GM21447 (cell line): ENCODE results near the gene COL5A1.

Source experiments
- ATAC-seq: cut with Tn5 transposase; IDR thresholded peaks from one replicate; pipeline ENCODE4 v1.9.1; 2021; ENCODE audit not compliant: unreplicated experiment

Gene COL5A1

DNA sequence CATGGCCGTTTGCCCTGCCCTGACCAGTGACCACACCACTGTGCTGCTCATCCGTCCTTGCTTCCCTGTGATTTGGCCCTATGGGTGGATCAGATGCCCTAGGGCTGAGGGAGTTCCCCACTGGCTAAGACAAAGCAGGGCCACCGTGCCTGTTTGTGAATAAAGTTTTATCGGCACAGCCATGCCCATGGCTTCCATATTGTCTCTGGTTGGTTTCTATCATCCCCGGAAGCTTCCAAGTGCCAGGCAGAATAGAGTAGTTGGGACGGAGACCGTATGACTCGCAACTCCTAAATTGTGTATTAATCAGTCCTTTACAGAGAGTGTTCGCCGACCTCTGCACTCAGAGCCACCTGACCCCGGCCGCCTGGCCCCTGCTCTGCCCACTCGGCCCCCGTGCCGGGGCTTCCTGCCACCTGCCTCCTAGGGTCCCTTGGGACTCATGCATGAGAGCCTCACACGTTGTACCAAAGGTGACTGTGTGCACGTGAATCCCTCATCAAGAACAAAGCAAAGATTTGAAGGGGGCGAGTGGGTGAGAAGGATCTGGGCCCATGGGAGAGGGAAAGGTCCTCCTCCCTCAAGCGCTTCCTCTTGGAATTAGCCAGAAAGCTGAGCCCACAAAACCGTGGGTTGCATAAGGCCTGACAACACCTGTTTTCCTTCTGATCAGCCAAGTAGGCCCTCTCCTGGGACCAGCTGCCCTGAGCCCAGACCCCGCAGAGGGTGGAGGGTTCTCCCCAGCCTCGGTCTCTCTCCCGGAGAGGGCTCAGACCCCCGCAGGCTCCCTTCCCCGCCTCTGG, 227.3 kb downstream of the COL5A1 start:
- ATAC-seq = no peak

DNA sequence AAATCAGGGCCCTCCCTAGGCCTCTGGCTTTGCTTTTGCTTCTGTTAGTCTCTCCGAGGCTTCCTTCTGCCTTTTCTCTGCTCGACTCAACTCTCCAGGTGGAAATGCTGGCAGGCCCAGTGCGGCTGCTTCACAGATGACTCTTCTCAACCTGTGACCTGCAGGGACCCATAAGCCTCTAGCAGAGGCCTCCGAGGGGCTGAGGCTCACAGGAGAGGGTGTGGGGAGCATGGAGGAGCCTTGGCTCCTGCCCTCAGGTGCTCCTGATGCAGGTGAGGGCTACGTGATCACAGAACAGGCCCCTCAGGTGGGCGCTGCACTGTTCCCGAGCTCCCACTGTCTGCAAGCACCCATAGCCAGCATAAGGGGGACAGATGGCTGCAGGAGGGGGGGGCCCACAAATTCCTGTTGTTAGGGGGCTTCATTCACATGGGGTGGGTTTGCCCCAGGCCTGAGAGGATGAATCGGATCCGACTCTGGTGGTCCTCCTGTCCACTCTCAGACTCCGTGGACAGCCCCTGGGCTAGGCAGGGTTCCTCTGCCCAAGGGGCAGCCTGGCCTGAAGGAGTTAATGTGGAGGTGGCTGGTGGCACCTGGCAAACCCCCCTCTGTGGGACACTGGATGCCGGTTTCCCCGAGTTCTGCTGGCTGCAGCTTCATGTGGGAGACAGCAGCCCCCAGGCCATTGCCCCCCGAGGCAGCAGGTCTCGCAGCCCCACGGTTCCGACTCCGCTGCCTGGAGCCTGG, 228.1 kb downstream of the COL5A1 start:
- no peak for ATAC-seq

DNA sequence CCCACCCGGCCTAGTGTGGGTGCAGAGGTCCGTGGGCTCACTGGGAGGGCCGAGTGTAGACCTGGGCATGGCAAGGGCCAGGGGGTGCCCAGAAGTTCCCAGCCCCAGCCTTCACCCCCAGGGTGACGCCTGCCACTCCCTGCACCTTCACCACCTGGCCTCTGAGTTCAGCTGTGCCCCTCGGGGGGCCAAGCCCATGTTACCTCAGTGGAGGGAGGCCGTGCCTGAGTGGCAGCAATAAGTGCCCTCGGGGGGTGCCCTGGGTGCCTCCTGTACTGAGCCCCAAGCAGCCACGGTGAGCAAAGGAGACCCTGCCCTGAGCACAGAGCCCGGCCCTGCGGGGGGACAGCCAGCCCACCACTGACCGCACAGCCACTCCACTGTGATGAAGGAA, 228.7 kb downstream of the COL5A1 start:
- ATAC-seq = no peak

DNA sequence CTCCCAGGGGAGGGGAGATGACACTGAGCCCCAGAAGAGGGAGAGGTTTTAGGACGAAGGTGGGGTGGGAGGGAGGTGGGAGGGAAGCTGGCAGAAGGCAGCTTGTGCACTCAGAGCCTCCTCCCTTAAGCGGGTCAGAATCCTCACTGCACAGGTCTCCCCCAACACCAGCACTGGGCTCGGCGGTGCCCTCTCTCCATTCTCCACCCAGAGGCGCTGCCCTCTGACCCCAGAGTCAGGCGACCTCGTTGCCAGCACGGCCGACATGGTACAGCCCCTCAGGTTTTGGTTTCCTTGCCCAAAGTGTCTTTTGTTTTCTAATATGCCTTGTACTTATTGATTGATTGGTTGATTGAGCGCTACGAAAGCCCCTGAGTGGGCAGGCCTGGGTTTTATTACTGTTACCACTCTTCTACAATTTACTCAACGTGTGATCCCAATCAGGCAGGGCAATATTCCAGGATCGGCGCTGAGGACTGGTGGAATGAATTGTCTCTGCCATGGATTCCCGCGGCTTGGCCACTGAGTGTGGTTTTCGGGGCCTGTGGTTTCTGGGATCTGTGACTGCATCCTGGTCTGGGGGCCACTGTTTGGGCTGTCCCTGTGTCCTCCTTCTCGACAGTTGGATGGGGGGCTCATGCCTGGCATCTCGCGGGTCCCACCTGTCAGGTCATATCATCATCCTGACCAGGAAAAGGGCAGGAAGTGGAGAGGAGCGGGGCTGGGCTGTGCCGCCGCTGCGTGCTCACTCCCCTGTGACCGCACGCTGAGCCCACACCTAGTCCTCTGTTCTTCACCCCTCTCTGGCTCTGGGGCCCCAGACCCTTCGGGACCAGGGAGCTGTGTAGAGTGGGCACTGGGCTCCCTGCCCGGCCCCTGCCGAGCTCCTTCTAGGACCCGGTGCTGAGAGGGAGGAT, 229.4 kb downstream of the COL5A1 start:
- no peak for ATAC-seq

DNA sequence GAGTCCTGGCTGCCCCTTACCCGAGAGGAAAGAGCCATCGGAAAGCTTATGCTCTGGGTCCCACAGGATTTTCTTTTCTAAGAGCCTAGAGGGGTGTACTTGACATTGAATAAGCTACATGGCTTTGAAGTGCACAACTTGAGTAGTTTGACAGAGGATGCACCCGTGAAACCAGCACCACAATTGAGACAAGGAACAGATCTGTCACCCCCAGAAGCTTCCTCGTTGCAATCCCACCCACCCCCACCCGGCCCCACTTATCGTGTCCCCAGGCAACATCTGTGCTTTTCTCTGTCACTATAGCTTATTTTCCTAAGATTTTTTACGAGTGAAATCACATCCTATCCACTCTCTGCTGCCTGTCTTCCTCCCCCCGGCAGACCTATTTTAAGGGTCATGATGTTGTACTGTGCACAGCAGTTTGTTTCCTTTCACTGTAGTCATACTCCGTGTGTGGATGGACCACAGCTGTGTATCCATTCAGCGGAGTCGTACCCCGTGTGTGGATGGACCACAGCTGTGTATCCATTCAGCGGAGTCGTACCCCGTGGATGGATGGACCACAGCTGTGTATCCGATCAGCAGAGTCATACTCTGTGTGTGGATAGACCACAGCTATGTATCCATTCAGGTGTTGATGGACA, 230.2 kb downstream of the COL5A1 start:
- no peak for ATAC-seq

DNA sequence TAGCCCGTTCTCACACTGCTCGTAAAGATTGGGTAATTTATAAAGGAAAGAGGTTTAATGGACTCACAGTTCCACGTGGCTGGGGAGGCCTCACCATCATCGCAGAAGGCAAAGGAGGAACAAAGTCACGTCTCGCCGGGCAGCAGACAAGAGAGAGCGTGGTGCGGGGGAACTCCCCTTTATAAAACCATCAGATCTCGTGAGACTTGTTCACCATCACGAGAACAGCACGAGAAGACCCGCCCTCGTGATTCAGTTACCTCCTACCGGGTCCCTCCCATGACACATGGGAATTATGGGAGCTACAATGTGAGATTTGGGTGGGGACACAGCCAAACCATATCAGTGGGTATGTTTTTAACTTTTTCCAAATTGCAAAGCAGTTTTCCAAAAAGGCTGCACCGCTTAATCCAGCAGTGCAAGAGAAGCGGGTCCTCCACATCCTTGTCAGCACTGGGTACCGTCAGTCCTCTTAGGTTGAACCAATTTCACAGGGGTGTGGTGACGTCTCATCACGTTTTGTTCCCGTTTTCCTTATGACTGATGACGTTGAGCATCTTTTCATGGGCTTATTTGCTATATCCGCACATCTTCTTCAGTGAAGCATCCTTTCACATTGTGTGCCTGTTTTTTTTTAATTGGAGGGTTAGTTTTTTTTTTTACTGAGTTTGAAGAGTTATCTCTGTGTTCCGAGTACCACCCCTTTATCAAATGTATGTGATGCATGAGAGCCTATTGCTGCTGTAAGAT, 231.1 kb downstream of the COL5A1 start:
- ATAC-seq = no peak

DNA sequence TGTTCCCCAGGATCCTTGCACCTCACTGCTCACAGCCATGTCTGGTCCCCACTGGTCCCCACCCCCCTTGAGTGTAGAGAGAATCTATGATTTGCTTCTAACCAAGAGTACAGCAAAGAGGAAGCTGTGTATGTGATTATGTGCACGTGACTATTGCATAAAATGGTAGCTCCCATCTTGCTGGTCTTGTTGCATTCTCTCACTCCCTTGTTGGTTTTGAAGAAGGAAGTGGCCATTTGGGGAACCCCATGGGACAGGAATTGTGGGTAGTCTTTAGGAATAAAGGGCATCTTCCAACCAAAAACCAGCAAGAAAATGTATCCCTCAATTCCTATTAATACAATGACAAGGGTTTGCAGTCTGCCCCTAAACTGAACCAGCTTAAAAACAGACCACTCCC, 233.8 kb downstream of the COL5A1 start:
- ATAC-seq = no peak

DNA sequence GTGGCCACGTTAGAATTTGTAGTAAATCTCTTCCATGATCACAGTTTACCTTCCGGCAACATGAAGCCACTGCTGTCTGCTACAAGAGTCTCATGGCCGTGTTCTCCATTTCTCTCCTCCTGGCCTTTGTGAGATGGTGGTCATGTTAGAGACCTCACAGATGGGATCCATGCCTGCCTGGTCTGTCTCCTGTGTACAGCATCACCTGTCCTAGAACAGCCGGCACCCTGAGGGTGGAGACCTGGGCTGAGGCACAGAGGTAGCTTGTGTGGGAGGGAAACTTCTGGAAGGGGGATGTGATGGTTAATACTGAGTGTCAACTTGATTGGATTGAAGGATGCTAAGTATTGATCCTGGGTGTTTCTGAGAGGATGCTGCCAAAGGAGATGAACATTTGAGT, 235.9 kb downstream of the COL5A1 start:
- no peak for ATAC-seq

DNA sequence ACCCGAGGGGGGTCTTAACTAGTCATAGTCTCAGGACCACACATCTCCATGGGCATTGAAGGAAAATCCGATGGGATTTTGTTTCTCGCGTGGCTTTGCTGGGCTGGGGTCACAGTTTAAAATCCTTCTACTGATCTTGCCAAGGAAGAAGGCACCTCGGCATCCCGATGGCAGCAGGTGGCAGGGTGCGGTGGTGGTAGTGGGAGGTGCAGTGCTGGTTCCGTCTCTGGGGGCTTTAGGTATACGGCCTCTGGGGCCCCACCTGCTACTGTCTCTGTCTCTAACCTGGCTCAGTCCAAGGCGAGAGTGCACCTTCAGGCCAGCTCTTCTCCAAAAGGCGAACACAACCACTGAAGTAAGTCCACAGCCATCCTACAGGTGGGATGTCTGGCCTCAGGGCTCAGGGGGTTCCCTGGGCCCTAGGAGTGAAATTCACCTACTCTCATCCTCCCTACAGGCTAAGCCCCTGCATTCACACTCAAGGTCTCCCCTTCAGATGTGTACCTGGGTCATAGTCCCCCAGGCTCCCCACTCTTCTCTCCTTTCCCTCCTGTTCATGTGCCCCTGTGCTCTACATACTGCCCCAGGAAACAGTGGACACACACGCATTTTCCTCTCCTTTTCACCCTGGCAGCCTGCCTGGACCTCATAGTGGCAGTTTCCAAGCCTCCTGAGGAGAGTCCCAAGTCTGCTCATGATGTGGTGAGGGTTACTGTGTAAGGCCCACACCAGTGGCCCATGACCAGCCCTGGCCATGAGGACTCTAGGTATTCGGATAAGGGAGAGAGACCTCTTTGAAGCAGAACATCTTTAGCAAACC, 238.3 kb downstream of the COL5A1 start:
- ATAC-seq = no peak

DNA sequence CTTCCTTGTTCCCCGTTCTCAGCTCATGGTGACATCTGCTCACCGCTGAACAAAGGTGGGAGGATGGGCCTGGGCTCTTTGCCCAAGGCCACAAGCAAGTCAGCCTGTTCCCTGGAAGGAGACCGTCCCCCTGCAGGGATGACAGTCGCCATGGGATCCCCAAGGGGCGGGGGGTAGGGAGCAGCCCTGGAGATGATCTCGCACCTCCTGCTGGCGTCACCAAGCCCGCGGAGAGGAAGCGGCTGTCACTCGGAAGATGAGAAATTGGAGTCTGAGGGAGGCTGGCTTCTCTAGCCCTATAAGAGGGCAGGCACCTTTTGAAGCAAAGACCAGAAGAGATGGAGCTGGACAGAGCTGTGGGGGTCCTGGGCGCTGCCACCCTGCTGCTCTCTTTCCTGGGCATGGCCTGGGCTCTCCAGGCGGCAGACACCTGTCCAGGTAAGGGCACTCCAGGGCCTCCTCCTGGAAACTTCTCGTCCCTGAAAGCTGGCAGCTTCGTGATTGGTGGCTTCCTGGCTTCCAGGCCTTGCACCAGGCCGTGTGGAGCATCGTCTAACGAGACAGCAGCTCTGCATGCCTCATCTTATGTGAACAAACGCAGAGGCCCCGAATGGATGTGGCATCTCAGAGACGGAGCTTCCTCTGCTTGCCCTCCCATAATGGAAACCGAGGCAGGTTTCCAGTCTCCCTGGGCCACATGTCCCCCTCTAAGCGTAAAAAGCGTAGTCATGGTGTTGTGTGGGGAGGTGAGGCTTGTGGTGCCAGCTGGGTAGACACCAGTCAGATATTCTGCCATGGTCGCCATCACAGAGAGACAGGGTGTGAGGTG, 239.1 kb downstream of the COL5A1 start, which contains the start of gene FCN2:
FCN2 (plus strand) TSS at position 327 of the 829 bp plus-strand sequence; CDS start at position 339, 12 bp downstream.
- ATAC-seq = no peak

DNA sequence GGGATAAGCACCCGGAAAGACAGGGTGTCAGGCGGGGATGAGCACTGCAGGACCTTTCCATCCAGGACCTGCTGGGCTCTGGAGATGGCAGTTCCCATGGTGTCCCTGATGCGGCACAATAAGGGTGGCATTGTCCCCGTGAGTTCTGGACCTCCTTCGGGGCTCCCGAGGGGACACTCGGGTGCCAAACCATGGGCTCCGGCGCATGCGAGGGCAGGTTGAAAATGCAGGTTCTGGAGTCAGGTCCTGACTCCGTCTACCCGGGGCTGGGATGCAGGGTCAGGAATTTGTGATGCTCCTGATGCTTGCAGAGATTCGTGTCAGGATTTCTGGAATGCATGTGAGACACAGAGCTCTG, 239.7 kb downstream of the COL5A1 start:
- no peak for ATAC-seq

DNA sequence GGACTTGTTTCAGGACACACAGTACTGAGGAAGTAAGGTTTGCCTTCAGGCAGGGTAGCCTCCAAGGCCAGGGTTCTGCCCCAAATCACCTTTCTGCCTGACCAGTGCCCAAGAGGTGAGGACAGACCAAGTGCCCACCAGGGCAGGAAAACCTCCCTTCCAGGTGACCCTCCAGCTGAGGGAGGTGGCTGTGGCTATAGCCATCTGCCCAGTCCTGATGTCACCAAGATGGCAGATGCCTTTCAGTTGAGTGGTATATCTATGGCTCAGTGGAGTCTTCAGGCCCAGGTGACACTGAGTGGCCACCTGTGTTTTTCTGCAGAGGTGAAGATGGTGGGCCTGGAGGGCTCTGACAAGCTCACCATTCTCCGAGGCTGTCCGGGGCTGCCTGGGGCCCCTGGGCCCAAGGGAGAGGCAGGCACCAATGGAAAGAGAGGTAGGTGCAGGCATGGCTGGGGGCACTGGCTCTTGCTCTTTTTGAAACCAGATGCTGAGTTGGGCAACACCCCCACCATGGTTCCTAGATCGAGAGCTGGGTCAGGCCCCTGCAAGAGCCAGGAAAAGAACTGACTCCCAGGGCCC, 240.7 kb downstream of the COL5A1 start:
- no peak for ATAC-seq

DNA sequence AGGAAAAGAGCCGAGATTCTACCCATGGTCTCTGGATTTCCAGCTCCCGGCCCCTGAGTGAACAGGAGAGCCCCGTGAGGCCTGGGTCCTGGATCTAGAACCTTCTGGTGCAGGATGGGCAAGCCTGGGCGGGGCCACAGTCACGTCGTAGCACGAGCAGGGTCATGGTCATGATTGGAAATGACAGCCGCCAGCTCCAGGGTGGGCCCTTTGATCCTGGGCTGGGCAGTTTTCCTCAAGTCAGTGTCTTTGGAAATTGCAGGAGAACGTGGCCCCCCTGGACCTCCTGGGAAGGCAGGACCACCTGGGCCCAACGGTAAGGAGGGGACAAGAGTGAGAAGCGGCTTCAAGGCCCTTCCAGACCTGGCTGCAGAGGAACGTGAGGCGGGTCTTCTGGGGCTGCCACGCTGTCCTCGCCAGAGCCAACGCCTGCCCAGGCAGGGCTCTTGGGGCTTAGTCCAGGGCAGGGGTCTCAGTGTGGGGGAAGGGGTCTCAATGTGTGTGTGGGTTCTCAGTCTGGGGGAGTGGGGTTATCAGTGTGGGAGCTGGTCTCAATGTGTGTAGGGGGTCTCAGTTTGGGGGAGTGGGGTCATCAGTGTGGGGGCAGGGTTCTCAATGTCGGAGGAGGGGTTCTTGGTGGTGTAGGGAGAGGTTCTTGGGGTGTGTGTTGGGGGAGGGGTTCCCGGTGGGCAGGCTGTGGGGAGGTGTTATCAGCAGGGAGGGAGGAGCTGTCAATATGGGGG, 241.6 kb downstream of the COL5A1 start:
- ATAC-seq = no peak

DNA sequence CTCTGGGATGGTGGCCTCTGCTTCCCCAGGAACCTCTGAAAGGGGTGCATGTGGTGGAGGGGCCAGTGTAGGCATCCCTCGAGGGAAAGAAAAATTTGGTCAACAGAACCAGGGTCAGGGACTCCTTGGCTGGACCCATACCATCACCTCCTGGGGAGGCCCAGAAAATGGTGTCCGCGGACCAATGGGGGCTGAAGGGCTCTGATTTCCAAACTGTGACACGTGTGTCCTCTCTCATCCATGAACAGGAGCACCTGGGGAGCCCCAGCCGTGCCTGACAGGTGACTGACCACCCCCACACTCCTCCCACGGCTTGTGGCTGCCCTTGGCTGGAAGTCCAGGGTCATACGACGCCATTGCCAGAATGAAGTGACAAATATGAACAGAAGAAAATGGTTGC, 242.9 kb downstream of the COL5A1 start:
- ATAC-seq = no peak

DNA sequence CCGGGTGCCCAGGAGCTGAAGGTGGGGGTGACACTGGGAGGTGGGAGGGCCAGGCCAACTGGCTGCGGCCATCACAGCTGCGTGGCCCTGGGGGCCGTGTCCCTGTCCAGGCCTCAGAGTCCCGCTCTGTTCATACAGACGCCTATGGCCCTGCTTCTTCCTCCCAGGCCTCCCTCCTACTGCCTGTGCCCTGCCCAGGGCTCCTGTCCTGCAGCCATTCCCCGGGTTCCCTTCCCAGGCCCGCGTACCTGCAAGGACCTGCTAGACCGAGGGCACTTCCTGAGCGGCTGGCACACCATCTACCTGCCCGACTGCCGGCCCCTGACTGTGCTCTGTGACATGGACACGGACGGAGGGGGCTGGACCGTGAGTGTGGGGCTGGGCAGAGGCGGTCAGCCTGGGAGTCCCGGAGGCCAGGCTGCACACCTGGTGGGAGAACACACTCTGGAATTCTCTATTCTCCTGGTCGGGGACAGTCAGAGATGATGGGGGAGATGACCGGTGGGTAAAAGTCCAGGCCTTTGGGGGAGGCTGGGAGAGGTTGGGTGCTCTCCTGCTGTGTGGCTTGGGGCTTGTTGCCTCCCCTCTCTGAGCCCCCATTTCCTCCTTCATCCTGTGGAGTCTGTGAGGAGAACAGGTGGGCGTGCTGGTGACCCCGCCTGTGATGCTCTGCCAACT, 243.5 kb downstream of the COL5A1 start:
- no peak for ATAC-seq

DNA sequence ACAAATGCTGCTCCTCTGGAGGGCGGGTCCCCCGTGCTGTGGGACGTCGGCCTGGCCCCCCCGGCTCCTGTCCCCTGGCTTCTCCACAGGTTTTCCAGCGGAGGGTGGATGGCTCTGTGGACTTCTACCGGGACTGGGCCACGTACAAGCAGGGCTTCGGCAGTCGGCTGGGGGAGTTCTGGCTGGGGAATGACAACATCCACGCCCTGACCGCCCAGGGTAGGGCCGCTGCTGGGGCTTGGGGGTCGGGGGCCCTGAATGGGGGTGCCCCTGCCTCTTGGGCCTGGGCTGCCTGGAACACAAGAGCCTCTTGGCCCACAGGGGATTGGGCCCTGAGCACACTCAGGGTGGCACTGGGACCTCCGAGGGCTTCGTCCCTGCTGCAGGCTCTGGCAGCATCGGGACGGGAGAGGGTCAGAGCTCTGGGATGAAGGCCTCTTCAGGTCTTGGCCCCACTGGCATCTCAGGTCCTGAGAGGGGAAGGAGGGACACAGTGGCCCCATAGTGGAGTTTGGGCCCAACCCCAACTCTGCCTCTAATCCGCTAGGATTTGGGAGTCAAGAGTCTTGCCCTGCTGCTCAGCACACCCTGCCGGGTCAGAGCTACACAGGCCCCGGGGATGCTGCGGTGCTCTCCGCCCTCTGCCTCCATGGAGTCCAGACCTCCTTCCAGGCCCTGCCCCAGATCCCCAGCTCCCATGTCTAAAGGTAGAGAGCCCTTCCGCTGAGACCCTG, 244.2 kb downstream of the COL5A1 start:
- ATAC-seq = no peak
